NCI-H1092 treated with DMSO at 0.1 percent for 48 hours (cell line): ENCODE data around the gene WDR86.

Experiments used
- DNase-seq: peaks from one replicate; lab custom pipeline; 2025; lab: John Stamatoyannopoulos, UW

WDR86 gene

GRCh38 chr7:151349507-151349853, 60.4 kb downstream of the WDR86 start:
- DNase-seq = no peak

- DNase-seq = no peak
Measured at GRCh38 chr7:151348970-151349369, 60.9 kb downstream of the WDR86 start.

DNA sequence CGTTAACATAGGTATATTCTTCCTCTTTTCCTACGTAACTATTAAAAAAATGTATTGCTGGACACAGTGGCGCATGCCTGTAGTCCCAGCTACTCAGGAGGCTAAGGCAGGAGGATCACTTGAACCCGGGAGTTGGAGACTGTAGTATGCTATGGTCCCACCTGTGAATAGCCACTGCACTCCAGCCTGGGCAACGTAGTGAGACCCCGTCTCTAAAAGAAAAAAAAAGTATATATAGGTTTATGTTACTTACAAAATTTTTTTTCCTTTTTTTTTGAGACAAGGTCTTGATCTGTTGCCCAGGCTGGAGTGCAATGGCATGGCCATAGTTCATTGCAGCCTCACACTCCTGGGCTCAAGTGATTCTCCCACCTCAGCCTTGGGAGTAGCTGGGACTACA, 62.6 kb downstream of the WDR86 start:
- no peak for DNase-seq

DNA sequence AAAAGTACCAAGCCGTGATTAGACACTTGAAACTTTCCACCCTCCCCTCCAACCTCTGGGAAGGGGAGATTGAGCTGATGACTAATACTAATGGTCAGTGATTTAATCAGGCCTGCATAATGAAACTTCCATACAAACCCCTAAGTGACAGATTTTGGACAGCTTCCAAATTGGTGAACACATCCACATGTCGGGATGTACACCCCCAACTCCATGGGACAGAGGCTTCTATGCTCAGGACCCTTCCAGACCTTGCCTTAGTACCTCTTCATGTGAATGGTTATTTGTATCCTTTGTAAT, 63.4 kb downstream of the WDR86 start:
- DNase-seq = no peak

- DNase-seq = no peak
Measured at GRCh38 chr7:151345576-151346469, 64.0 kb downstream of the WDR86 start.

GRCh38 chr7:151343516-151343915, 66.3 kb downstream of the WDR86 start:
- DNase-seq = no peak

GRCh38 chr7:151342811-151343210, 67.0 kb downstream of the WDR86 start:
- no peak for DNase-seq

GRCh38 chr7:151342102-151342646, 67.7 kb downstream of the WDR86 start:
- no peak for DNase-seq

GRCh38 chr7:151341357-151342101, 68.3 kb downstream of the WDR86 start, which contains the start of gene NUB1:
Gene NUB1, plus strand, starts transcription at chr7:151341812. Its CDS starts 3,538 bp downstream, at chr7:151345350.
- peak; percentile 88 for DNase-seq

DNA sequence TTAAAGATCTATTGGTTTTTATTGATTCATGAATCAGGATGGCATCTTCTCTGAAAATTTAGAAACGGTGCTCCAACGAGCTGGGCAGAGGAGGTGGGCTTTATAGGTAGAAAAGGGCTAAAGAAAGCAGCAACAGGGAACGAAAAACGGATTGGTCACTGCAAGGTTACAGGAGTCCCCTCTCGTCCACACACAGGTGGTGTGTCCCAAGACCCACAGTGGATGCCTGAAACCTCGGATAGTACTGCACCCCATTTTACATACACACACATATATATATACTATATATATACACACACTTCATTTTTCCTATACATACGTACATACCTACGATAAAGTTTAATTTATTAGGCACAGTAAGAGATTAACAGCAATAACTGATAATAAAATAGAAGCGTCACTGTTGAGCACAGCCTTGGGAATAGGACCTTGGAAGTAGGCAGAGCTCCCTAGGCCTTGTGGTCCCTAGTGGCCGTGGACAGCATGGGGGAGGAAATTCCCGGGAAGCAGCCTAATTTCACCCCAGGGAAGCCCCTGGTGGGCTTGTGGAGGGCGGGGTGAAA, 69.0 kb downstream of the WDR86 start:
- no peak for DNase-seq

- DNase-seq = no peak
Measured at GRCh38 chr7:151339651-151340382, 70.0 kb downstream of the WDR86 start.

- DNase-seq = no peak
Measured at GRCh38 chr7:151338809-151339208, 71.0 kb downstream of the WDR86 start.

DNA sequence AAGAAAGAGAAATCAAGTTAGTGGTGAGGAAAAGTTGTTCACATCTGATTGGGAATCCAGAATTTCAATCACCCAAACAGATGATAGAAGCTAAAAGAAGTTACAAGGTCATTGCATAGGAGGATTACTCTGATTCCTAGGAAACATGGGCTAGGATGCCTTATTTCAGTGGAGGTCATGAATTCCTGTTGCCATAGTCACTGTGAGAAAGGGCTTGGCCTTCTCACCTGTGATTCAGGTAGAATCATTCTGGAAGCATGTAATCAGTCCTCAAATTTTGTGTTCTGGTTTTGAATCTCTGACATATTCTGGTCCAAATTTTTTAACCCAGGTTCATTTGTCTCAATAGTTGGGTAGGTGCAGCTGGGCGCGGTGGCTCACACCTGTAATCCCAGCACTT, 72.5 kb downstream of the WDR86 start:
- no peak for DNase-seq

DNA sequence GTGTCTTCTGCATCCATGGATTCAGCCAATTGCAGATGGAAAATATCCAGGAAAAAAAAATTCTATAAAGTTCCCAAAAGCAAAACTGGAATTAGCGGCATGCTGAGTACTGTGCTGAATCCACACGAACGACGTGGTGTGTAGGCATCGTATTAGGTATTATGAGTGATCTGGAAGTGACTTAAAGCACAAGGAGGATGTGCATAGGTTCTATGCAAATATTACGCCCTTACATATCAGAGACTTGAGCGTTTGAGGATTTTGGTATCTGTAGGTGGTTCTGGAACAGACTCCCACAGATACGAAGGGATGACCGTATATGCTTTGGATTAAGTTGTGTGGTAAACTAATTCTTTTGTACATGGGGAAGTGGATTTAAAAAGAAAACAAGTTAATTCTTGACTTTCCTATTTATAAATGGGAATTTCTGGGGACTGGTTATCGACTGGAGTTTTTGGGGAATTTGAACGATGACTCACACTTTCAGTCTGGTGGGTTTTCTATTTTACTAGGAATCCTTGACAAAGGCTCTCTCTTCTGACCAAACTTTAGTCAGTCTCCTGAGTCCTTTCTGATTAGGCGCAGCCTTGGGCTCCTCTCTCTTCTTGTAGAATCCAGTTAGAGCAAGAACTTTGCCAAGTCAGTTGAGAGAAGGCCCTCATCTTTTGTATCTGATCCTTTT, 73.7 kb downstream of the WDR86 start:
- DNase-seq = no peak

- no peak for DNase-seq
Measured at GRCh38 chr7:151334628-151335027, 75.2 kb downstream of the WDR86 start.
